ENCODE data around the gene PRR19.
"Not testable (repeated sequence)": the region's sequence is repeated elsewhere in the genome, so short reads cannot be mapped to it uniquely, and the experiment has no call there.

PRR19 gene

DNA sequence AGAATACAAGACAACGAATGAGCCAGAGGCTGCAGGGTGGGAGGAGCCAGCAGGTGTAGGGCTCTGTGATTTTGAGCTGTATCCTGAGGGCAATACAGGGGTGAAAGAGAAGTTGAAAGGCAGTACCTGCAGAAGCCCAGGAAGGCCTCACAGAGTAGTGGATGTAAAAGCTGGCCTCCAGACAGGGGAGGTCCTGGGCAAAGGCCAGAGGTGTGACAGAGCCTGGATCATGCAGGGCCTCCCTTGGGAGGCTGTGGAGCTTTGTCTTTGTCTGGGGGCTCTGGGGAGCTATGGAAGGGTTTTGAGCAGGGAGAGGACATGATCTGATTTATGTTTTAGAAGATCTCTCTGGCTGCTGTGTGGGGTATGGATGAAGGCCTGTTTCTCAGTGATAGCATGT, 26.2 kb downstream of the PRR19 start:
- no peak for DNase-seq

DNA sequence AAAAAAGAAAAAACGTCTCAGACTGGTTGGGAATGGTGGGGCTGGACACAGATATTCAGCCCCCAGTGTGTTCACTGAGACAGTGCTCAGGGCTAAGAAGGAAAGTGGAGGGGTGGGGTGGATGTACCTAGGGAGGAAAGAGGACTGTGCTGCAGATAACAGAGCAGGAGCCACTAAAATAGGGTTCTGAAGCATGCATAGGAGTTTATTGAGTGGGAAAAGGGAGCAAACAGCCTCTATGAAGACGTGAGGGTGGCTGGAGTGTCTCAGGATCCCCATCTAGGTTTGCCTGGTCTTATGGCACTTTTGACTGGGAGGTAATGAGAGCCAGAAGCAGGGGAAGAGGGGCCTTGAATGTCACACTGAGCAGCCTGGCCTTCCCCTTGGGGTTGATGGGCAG, 26.9 kb downstream of the PRR19 start:
- DNase-seq = no peak

DNA sequence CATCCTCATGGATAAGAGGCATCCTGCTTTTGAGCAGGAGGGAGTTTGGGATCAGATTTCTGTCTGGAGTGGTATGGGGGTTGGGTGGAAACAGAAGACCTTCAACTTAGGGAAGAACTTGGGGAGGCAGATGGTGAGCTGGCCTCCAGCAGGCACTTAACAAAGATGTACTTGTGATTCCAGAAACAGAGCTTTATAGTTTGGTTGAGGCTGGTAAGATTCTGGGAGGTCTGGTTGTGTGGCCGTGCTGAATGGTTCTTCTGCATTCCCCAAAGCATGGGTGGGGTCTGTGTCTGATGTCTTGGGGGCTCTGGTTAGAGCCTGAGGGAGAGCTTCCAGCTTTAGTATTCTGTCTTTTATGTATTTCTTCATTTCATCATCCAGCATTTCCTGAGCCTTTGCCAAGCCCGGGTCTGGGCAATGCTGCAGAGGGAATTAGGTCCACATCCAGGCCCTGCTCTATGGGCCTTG, 28.3 kb downstream of the PRR19 start:
- DNase-seq = no peak

DNA sequence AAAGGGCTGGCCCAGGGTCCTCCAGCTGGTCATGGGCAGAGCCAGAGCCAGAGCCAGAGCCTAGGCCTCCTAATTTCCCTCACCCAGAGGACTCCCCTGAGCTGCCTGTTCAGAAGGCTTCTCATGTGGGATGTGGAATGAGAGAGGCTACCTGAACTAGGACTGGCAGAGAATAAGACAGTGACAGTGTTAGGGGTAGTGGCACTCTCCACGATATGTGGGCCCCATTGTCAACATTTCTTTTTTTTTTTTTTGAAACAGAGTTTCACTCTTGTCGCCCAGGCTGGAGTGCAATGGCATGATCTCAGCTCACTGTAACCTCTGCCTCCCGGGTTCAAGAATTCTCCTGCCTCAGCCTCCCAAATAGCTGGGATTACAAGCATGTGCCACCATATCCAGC, 29.4 kb downstream of the PRR19 start:
- DNase-seq = not testable (repeated sequence)

DNA sequence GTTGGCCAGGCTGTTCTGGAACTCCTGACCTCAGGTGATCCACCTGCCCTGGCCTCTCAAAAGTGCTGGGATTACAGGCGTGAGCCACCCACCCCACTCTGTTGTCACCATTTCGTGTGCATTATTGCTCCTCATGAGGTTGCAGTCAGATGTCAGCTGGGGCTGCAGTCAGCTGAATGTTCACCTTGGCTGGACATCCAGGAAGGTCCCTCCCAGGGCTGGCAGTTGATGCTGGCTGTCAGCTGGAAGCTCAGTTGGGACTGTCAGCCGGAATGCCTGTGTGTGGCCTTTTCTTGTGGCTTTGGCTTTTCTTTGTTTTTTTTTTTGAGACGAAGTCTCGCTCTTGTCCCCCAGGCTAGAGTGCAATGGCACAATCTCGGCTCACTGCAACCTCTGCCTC, 30.1 kb downstream of the PRR19 start:
- DNase-seq = no peak

DNA sequence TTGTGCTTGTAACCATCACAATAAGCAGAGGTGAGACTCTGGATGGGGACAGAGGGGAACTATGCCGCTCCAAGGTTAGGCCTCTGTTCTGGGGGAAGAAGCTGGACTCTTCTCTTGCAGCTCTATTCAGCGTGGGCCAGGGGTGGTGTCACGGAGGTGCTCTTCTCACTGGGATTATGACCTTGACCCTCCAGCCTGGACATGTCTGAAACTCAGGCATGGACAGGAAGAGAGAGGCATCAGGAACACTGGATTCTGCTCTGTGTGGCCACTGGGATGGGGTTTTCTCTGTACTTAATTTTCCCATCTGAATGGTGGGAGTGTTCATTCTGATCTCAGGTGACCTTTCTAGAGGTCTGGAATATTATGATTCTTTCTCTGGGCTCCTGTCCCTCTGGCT, 31.1 kb downstream of the PRR19 start:
- DNase-seq = no peak

DNA sequence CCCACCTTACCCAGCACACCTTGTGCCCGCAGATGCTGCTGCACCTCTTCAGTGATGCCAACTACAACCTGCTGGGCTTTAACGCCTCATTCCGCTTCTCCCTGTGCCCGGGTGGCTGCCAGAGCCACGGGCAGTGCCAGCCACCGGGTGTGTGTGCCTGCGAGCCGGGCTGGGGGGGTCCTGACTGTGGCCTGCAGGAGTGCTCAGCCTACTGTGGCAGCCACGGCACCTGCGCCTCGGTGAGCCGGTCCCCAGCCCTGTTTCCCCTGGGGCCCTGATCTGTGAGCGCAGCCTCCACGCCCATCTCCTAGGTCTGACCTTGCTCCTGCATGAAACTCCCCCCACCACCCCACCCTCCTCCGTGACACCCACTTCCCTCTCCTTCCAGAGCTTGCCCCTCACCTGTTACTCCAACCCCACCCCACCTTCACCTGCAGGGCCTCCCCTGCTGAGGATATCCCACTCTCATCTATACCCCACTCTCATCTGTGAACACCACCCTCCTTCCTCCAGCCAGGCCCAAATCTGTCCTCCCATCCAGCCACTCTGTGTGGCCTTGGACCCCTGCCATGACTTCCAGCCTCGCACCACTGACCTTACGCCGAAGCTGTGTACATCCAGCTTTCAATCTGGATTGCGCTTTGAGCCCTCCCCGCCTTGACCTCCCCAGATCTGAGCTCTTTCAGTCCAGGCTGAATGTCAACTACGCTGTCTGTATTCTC, 32.2 kb downstream of the PRR19 start:
- no peak for DNase-seq

DNA sequence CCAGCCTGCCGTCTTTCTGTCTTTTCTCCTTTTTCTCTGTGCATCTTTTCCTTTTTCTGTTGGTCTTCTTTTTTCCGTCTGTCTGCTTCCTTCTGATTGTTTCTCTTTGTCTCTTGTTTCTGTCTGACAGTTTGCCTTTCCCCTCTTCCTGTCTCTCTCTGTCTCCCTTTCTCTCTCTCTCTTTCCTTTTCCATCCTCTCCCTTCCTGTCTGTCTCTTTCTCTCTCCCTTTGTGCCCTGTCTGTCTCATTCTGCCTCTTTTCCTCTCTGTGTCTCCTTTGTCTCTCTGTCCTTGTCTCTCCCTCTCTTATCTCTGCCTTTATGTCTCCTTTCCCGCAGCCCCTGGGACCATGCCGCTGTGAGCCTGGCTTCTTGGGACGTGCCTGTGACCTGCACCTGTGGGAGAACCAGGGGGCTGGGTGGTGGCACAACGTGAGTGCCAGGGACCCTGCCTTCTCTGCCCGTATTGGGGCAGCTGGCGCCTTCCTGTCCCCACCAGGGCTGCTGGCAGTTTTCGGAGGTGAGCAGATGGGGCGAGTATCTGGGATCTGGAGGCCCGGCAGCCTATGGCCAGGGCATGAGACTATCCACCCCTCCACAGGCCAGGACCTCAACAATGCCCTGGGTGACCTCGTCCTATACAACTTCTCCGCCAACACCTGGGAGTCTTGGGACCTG, 32.9 kb downstream of the PRR19 start:
- DNase-seq = no peak

DNA sequence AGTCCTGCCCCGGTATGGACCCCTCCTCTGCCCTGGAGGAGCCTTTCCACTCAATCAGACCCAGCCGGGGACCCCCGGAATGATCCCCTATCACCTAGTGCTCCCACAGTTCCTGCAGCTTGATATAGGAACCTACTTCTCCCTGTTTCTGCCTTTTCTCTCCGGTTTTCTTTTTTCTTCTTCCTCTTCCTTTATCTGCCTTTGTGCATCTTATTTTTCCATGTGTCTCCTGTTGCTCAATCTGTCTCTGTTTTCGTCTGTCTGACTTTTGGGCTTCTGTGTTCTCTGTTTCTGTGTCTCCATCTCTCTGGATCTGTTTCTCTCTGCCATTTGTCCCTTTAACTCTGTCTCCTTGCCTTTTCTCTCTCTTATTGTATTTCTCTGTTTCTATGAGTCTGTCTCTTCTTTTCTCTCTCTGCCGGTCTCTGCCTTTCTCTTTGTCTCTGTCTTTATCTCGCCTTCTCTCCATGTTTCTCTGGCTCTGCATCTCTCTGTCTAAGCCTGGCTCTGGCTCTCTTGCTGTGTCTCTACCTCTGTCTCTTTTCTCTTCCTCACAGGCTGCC, 33.5 kb downstream of the PRR19 start:
- no peak for DNase-seq

DNA sequence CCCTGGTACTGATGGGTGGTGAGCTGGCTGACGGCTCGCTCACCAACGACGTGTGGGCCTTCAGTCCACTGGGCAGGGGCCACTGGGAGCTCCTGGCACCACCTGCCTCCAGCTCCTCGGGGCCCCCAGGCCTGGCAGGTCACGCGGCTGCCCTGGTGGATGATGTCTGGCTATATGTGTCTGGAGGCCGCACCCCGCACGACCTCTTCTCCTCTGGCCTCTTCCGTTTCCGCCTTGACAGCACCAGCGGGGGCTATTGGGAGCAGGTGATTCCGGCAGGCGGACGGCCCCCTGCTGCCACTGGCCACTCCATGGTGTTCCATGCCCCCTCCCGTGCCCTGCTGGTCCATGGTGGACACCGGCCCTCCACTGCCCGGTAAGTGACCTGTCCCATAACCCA, 34.0 kb downstream of the PRR19 start:
- no peak for DNase-seq

DNA sequence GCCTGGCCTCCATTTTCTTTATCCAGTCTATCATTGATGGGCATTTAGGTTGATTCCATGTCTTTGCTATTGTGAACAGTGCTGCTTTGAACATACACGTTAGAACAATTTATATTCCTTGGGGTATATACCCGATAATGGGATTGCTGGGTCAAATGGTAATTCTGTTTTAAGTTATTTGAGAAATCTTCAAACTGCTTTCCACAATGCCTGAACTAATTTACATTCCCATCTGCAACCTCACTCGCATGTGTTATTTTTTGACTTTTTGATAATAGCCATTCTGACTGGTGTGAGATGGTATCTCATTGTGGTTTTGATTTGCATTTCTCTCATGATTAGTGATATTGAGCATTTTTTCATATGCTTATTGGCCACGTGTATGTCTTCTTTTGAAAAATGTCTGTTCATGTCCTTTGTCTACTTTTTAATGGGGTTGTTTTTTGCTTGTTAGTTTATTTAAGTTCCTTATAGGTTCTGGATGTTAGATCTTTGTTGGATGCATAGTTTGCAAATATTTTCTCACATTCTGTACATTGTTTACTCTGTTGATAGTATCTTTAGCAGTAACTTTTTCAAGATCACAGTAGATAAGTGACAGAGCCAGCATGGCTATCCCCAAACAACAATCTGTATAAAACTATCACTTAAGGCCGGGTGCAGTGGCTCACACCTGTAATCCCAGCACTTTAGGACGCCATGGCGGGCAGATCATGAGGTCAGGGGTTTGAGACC, 37.4 kb downstream of the PRR19 start:
- DNase-seq = not testable (repeated sequence)

DNA sequence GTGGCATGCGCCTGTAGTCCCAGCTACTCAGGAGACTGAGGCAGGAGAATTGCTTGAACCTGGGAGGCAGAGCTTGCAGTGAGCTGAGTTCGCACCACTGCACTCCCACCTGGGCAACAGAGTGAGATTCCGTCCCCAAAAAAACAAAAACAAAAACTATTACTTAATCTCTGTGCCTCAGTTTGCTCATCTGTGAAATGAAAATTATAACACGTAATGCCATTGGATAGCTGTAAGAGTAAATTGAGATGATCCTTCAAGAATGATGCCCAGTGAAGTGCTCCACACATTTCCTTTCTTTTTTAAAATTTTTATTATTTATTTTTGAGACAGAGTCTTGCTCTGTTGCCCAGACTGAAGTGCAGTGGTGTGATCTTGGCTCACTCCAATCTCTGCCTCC, 38.0 kb downstream of the PRR19 start:
- not testable (repeated sequence) for DNase-seq

DNA sequence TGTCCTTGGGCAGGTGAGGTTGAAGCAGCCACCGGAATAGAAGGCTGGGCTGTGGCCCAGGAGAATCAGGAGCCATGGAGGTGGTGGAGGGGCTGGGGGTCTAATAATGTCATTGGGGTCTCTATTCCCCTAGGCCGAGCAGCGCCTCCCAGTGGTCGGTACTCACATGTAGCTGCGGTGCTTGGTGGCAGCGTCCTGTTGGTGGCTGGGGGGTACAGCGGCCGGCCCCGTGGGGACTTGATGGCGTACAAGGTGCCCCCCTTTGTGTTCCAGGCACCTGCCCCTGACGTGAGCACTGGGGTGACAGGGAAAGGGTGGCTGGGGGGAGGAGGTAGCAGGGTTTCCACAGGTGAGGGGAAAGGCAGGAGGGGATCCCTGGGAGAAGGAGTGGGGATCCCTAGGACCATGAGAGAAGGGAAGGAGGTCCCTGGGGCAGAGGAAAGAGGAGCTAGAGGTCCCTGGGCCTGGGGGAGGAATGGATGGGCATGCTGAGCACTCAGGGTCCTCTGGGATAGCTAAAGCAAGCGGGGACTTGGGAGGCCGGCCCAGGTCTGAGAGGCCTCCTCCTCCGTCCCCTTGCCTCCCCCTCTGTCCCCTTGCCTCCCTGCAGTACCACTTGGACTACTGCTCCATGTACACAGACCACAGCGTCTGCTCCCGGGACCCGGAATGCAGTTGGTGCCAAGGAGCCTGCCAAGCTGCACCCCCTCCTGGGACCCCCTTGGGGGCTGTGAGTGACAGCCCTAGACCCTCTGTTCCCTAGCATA, 41.6 kb downstream of the PRR19 start:
- DNase-seq = no peak

DNA sequence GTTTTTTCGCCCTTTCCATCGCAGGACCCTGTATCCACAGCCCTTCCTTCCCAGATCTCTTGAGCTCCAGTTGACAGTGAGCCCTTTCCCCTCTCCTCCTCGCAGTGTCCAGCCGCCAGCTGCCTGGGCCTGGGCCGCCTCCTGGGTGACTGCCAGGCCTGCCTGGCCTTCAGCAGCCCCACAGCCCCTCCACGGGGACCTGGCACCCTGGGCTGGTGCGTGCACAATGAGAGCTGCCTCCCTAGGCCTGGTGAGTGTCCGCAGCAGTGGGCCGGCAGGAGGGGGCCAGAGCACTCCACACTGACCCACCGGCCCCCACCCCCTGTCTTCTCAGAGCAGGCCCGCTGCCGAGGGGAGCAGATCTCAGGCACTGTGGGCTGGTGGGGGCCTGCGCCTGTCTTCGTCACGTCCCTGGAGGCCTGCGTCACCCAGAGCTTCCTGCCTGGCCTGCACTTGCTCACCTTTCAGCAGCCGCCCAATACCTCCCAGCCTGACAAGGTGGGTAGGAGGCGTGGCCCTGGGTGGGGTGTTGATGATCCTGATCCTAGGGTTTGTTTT, 42.5 kb downstream of the PRR19 start:
- DNase-seq = no peak

DNA sequence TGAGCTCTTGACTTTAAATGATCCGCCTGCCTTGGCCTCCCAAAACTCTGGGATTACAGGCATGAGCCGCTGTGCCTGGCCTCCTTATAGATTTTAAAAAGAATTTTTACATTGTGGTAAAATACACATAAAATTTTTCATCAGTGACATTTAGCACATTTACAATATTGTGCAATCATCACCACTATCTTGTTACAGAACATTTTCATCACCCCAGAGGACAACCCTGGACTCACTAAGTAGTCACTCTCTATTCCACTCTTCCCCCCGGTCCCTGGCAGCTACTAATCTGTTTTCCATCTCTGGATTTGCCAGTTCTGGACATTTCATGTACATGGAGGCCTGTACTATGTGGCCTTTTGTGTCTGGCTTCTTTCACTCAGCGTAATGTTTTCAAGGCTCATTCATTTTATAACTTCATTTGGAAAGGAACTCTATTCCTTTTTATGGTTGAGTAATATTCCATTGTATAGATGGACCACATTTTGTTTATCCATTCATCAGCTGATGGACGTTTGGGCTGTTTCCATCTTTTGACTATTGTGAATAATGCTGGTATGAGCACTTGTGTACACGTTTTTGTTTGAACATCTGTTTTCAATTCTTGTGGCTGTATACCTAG, 43.4 kb downstream of the PRR19 start:
- no peak for DNase-seq

DNA sequence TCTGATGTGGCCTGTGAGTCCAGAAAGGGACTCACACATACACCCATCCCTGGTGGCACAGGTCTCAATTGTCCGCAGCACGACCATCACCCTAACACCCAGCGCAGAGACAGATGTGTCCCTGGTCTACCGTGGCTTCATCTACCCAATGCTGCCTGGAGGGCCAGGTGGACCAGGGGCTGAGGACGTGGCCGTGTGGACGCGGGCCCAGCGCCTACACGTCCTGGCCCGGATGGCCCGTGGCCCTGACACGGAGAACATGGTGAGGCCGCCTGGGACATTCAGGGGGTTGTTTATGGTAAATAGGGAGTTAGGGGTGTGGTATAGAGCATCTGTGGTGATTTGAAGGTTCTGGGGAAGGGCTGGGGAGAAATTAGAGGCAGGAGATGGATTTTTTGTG, 46.3 kb downstream of the PRR19 start:
- DNase-seq = no peak

DNA sequence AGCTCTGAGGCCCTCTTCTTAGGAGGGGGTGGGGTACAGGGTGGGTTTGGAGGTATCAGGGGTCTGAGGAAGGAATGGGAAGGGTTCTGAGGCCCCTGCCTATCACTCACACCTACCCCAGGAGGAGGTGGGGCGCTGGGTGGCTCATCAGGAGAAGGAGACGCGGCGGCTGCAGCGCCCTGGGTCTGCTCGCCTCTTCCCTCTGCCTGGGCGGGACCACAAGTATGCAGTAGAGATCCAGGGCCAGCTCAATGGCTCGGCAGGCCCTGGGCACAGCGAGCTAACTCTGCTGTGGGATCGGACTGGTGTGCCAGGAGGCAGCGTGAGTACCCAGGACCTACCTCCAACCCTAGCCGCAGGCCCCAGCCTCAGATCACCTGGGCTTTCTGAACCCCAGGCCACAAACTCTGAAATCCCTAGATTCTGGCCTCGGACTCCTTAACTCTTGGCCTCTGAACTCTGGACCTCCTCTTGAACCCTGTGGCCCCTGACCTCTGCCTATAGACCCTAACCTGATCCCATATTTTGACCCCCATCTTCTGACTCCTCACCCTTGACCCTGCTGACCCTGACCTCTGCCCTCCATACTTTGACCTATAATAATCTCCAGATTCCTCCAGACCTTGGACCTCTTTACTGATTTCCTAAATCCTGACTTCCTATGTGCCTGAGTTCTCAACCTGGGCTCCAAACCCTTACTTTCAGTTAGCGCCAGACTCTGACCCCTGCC, 47.6 kb downstream of the PRR19 start:
- DNase-seq = no peak

DNA sequence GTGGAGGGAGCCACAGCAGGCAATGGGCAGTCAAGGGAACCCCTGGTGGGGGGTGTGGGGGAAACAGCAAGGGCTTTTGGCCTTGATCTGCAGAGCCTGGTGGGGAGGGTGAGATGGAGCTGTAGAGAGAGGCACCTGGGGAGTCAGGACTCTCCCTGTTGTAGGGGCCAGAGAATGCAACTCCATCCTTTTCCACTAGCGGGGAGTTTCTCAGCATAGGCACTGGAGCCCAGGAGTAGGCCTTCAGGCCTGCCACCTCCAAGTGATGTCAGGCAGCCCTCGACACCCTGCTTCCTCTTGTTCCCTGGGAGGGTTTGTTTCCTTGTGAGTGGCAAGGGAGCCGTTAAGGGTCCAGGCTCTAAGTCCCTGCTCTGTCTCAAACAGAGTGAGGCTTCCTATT, 48.5 kb downstream of the PRR19 start:
- DNase-seq = no peak

DNA sequence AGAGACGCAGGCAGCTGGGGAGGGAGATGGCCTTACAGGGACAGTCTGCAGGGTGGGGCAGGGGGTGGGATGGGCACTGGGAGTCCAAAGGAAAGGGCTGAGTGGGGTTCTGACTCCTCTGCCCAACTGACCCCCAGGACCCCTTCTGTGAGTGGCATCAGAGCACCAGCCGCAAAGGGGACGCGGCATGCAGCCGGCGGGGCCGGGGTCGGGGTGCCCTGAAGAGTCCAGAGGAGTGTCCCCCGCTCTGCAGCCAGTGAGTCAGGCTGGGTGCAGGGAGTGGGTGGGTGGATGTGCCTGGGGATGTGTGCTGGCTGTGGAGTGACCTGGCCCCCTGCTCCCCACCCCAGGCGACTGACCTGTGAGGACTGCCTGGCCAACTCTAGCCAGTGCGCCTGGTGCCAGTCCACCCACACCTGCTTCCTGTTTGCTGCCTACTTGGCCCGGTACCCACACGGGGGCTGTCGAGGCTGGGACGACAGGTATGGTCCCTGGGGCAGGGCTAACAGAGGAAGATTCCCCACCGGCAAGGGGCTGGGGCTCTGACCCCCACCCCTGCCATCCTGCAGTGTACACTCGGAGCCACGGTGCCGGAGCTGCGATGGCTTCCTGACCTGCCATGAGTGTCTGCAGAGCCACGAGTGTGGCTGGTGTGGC, 49.3 kb downstream of the PRR19 start:
- no peak for DNase-seq
